ENCODE measurements around the gene TMEM134.

GRCh38 chr11:67442504-67443404, 26.3 kb downstream of the TMEM134 start:
- TF ChIP-seq SP1 (IDR thresholded peaks at IDR 0.05) (no peak), RAD21 (IDR thresholded peaks at IDR 0.05) (no peak), FOXA1 (IDR thresholded peaks at IDR 0.05) (no peak), EGR1 (IDR thresholded peaks at IDR 0.05; ENCODE audit: low read depth in 2 of 2) (no peak), YY1 (IDR thresholded peaks at IDR 0.05) (no peak), ZBTB33 (IDR thresholded peaks at IDR 0.05) (no peak), TAF1 (conservative IDR thresholded peaks at IDR 0.05) (no peak), JUND (IDR thresholded peaks at IDR 0.05) (no peak), RXRA (IDR thresholded peaks at IDR 0.05) (no peak)
- TF ChIP-seq, protein P1, sequence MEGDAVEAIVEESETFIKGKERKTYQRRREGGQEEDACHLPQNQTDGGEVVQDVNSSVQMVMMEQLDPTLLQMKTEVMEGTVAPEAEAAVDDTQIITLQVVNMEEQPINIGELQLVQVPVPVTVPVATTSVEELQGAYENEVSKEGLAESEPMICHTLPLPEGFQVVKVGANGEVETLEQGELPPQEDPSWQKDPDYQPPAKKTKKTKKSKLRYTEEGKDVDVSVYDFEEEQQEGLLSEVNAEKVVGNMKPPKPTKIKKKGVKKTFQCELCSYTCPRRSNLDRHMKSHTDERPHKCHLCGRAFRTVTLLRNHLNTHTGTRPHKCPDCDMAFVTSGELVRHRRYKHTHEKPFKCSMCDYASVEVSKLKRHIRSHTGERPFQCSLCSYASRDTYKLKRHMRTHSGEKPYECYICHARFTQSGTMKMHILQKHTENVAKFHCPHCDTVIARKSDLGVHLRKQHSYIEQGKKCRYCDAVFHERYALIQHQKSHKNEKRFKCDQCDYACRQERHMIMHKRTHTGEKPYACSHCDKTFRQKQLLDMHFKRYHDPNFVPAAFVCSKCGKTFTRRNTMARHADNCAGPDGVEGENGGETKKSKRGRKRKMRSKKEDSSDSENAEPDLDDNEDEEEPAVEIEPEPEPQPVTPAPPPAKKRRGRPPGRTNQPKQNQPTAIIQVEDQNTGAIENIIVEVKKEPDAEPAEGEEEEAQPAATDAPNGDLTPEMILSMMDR (IDR thresholded peaks at IDR 0.05; ENCODE audit: low read depth, low read length, missing input control) = no peak
- TF ChIP-seq, protein P2, sequence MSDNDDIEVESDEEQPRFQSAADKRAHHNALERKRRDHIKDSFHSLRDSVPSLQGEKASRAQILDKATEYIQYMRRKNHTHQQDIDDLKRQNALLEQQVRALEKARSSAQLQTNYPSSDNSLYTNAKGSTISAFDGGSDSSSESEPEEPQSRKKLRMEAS (IDR thresholded peaks at IDR 0.05) = no peak
